GM18526 (cell line): ENCODE results near the gene TMPRSS3.

Source experiments
- POLR2A ChIP-seq: IDR thresholded peaks from 3 replicates; pipeline ENCODE4 v1.6.1; 2011; ENCODE audit not compliant: insufficient read length; ENCODE audit errors: extremely low read depth

TMPRSS3 gene

DNA sequence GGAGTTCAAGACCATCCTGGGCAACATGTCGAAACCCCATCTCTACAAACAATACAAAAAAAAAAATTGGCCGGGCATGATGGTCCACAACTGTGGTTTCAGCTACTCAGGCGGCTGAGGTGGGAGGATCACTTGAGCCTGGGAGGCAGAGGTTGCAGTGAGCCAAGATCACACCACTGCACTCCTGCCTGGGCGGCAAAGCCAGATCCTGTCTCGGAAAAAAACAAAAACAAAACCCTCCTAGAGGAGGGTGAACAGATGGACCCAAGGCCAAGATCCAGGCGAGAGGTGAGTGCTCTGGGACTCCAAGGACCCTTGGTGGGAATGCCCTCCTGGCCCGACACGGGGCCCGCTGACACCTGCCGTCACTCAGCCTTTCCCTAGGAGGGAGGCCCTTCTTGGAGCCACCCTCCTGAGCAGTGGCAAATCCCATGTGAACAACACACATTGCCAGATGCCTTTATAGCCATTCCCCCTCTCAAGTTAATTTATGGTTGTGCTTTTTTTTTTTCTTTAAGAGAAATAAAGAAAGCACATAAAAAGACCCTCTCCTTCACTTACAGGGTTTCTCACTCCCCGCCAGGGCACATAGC, 45.4 kb downstream of the TMPRSS3 start:
- TF ChIP-seq POLR2A, result no peak

DNA sequence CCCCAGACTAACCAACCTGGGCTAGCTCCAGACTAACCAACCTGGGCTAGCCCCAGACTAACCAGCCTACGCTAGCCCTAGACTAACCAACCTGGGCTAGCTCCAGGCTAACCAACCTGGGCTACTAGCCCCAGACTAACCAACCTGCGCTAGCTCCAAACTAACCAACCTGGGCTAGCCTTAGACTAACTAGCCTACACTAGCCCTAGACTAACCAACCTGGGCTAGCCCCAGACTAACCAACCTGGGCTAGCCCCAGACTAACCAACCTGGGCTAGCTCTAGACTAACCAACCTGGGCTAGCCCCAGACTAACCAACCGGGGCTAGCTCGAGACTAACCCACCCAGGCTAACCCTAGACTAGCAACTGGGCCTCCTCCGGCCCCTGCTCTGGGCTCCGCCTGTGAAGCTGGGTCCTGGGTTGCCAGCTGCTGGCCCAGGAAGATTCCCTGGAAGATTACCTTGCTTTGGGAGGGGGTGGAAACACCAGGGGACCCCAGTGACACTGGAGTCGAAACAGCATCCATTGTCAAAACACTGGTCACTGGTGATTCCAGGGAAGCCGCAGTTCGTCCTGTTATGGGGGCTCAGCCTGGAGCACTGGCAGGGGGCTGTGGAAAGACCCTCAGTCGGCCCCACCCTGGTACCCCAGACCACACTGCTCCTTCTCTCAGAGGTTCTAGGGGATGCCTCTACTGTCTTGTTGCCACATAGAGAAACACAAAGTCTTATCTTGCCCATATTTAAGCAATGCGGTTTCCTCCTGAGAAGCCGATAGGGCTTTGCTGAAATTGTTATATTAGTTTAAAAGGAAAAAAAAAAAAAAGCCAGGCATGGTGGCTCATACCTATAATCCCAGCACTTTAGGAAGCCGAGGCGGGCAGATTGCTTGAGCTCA, 46.2 kb downstream of the TMPRSS3 start:
- TF ChIP-seq POLR2A, result no peak

DNA sequence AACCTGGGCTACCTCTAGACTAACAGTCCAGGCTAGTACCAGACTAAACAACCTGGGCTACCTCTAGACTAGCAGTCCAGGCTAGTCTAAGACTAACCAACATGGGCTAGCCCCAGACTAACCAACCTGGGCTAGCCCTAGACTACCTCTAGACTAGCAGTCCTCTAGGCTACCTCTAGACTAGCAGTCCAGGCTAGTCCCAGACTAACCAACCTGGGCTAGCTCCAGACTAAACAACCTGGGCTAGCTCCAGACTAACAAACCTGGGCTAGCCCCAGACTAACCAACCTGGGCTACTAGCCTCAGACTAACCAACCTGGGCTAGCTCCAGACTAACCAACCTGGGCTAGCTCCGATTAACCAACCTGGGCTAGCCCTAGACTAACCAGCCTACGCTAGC, 47.1 kb downstream of the TMPRSS3 start:
- no peak for TF ChIP-seq POLR2A

DNA sequence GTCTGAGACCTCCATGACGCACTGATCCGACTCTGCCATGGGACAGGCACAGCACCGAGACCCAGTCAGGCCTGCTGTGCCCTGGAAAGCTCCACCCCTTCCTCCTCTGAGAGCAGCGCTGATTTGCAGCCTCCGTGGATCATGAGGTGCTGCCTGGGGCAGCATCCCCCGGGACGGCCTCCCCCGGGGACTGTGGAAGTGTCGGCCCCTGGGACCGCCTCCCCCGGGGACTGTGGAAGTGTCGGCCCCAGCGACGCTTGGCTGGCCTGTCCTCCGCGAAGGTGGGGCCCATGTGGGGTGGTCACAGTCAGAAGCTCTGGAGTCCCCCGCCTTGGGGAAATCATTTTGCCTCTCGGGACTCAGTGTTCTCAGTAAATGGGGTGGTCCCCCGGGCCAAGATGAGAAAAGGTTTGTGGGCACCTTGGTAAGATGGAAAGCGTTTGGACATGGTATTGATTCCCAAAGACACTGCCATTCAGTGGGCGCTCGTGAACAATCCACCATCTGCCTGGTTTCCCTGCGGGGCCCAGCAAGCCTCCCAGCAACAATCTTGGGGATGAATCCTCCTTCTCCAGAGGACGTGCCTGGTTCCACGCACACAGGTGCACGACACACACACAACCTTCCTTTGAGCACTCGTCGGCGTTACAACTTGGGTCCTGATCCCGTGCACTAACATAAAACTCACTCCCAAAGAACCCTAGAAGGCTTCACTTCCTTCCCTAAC, 48.1 kb downstream of the TMPRSS3 start:
- TF ChIP-seq POLR2A, result no peak

DNA sequence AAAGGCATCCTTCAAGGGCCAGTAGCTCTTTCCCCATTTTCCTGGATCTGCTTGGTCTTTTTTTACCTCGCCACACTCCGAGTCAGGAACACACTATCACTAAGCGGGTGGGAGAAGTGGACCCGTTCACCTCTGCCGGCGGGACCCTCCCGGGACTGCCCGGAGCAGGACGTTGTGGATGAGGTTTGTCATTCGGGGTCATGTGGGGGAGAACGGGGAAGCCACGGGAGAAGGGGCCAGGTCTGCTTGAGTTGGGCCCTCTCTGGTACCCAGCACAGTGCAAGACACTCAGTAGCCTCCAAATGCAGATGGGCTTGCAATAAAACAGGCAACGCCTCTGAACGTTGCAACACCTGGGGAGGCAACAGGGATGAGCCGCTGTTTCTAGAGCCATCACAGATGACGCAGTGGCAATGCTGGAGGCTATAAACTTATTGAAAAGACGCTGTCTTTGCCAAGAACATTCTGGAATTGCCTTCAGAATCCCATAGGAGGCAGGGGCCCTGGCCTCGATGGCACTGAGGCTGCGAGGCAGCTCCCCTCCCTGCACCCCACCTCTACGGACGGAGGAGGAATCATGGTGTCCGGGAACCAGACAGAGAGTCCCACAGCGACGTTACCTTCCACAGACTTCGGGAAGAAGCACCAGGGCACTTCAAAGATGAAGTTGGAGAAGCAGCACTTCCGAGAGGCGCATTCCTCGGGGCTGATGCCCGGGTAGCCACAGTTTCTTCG, 48.8 kb downstream of the TMPRSS3 start:
- TF ChIP-seq POLR2A, result no peak

DNA sequence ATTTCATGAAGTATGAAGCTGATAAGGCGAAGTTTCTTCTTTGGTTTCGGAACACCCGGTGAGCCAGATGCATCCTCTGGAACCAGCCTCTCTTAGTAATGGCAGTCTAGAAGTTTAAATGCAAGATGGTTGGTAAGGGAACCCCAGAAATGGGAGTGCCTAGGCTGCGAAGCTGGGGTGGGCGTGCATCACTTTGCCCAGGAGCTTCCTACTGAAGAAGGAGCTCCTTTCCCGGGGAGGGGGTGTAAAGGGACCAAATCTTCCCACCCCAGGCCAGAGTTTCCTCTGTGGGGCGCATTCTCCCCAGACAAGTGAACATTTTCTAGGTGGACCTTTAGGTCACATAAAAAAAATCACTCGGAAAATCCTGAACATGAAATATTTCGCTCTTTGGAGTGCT, 49.4 kb downstream of the TMPRSS3 start:
- TF ChIP-seq POLR2A, result no peak

DNA sequence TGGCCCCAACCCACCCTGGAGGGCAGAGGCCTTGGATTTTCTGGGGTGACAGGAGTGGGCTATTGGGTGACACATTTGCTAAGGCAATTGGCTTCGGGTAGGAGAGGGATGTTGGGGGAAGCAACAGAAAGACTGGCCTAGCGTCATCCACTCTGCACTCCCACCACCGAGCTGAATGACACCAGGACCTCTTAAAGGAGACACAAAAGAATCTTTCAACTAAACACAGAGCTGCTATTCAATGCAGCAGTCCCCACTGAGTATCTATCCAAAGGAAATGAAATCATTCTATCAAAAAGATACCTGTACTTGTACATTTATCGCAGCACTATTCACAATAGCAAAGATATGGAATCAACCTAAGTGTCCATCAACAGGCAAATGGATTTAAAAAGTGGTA, 51.2 kb downstream of the TMPRSS3 start:
- TF ChIP-seq POLR2A, result no peak

DNA sequence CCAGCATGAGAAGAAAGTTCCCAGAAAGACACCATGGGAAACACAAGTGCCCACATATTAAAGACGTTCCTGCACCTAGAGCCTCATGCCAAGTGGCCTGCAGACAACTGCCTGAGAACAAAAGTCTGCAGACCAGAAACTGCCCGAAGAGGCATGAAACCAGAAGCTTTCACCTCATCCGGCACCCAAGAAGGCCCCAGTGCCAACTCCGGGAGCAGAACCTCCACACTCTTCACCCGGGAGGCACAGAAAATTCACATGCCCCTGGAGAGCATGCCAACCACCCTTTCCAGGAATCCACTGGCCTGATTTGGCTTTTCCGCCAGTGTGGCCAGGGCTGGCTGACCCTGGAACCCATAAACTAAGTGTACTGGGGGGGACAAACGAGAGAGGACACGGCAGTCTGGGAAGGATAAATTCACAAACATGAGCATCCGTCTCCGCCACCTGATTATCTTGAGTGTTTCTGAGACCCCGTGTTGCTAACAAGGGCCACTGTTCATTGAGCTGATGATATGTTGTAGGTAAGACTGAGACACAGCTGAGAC, 51.8 kb downstream of the TMPRSS3 start:
- no peak for TF ChIP-seq POLR2A

DNA sequence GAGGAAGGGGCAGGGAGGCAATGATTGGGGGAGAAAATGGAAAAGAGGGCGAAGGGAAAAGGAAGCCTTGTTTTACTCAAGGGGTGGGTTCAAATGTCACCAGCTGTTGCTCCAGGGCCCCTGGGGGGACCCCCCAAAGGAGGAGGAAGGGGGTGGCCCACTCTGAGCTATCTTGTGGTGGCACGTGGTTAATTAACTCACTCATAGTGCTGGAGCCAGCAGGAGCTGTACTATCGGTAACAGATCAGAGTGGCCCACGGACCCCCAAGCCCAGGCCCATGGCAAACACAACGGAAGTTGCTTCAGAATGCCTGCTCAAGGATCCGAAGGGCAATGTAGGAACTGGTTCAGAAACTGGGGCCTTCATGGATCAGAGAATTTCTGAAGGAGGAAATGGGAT, 52.3 kb downstream of the TMPRSS3 start:
- TF ChIP-seq POLR2A, result no peak

DNA sequence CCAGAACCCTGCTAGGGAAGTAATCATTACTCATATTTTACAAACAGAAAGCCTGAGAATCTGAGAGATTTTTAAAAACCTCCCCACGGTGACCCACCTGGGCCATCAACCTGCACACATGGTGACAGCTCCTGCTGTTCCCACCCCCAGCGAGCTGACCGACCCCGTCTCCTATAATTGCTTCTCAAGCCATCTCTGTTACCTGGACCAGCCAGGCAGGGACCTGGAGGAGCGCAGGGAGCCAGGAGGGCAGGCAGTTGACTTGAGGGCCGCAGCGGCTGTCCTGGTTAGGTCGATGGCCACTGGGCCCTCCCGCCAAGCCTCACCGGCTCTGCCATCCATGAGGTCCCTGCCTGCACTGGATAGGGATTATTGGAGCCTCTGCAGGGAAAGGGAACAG, 52.8 kb downstream of the TMPRSS3 start:
- TF ChIP-seq POLR2A, result no peak

DNA sequence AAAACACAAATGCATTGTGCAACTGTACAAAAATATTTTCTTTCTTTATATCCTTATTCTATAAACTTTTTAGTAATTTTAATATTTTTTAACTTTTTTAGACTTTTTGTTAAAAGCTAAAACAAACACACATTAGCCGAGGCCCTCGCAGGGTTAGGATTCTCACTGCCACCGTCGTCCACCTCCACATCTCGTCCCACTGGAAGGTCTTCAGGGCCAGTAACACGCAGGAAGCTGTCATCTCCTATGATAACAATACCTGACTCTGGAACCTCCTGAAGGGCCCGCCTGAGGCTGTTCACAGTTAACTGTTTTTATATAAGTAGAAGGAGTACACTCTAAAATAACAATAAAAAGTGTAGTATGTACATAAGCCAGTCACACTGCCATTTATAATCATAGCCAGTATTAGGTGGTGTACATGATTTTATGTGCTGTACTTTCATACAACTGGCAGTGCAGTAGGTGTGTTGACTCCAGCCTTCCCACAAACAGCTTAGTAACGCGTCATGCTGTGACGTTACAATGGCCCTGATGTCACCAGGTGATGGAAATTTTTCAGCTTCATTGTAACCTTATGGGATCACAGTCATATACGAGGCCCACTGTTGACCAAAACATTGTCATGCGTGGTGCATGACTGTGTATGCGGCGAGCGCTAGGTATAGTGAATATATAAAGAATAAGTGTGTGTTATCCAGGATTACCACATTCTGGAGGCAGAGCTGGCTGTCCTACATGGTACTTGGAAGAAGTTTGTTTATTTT, 53.9 kb downstream of the TMPRSS3 start:
- no peak for TF ChIP-seq POLR2A

DNA sequence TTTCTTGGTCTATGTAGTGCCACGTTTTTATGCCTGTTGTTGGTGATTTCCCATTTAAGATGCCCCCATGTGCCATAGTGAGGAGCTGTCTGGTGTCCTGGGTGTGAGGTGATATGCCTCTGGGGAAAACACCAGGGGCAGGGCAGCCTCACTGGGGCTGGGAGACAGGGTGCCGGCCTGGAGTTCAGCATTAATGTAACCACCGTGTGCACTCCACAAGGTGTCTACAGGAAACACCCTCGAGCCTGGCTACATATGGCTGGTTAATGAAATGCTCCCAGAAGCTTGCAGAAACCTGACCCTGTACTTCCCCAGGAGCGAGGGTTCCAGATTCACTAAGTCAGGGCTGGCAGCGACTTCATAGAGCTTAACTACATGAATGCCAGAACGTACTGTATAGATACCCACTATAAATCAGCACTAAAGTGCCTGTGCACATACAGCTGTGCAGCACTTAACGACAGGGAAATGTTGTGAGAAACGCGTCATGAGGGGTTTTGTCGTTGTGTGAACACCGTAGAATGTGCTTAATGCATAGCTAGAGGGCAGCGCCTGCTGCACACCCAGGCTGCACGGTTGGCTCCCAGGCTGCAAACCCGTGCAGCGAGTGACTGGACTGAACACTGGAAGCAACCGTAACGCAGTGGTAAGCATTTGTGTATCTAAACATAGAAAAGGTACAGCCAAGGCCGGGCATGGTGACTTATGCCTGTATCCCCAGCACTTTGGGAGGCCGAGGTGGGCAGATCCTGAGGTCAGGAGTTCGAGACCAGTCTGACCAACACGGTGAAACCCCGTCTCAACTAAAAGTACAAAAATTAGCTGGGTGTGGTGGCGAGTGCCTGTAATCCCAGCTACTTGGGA, 55.4 kb downstream of the TMPRSS3 start:
- no peak for TF ChIP-seq POLR2A
